Peyer's patch (tissue), 4 donors: ENCODE results near the gene VWDE. TPM values are rescaled to one million over a fixed set of nuclear protein-coding genes. Genes with fewer than 3 reads are reported as not detected.

ENCODE experiments used
- DNase-seq, 3 donors: peaks; one replicate each; pipeline ENCODE4 v3.0.0-alpha.2; 2017 to 2019
- H3K27ac ChIP-seq, 4 donors: fragments of 200-600 bp; sonication (generic); one replicate each; pipeline ENCODE4 v1.5.1; 2016 to 2019
- H3K27me3 ChIP-seq, 2 donors: fragments of 200-600 bp; sonication (generic); one replicate each; pipeline ENCODE4 v1.5.1; 2019
- H3K36me3 ChIP-seq, 3 donors: fragments of 200-600 bp; sonication (generic); one replicate each; pipeline ENCODE4 v1.5.1; 2016 to 2019
- H3K4me1 ChIP-seq, 4 donors: fragments of 200-600 bp; sonication (generic); one replicate each; pipeline ENCODE4 v1.5.1; 2016 to 2019
- H3K4me3 ChIP-seq, 4 donors: fragments of 200-600 bp; sonication (generic); 1 replicate in 3 of 4; 2 replicates in 1 of 4; pipeline ENCODE4 v1.5.1; 2016 to 2019; ENCODE audit warnings: mild to moderate bottlenecking in 1 of 4
- H3K9me3 ChIP-seq, 4 donors: fragments of 200-600 bp; sonication (generic); one replicate each; pipeline ENCODE4 v1.5.1; 2016 to 2019; ENCODE audit warnings: mild to moderate bottlenecking in 1 of 4
- POLR2A ChIP-seq, 2 donors: fragments of 450-650 bp; IDR thresholded peaks; one replicate each; pipeline ENCODE4 v1.5.1; 2017; ENCODE audit warnings: antibody characterized with exemption in 2 of 2, mild to moderate bottlenecking in 2 of 2, moderate library complexity in 2 of 2
- total RNA-seq, 4 donors: library from RNA; depleted of rRNA; stranded (reverse); fragments of >200 nt; gene quantifications; one replicate each; pipeline ENCODE4 v1.1.0, GENCODE V29; 2016
- TF ChIP-seq, protein P1 (sequence below), 6 experiments: fragments of 450-650 bp in 4 of 6; fragments of 200-600 bp in 2 of 6; sonication (generic) in 1 of 6; IDR thresholded peaks; one replicate each; pipeline ENCODE4 v1.5.1; 2017 to 2019; ENCODE audit warnings: antibody characterized with exemption in 6 of 6, mild to moderate bottlenecking in 3 of 6, moderate library complexity in 1 of 6

VWDE gene
- total RNA-seq, 4 donors from 2014 or later = 1.3 to 14.9 (median 4.1) TPM

DNA sequence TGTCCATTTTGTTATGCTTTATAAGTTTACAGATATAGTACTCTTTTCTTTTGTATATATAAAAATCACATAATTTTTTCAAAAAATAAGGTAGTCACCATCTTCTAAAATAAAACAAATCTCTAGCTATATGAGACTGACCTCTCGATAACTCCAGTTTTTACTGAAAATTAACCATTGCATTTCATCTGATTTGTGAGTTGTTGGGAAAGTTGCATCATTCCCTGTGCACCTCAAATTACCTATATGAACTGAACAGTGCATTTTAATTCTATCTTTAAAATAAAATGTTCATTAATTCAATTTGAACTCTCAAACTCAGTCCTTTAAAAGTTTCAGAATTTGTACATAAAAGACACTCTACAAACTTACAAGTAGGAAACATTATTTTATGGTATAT lies 86.0 kb downstream of the VWDE start:
- TF ChIP-seq, protein P1, sequence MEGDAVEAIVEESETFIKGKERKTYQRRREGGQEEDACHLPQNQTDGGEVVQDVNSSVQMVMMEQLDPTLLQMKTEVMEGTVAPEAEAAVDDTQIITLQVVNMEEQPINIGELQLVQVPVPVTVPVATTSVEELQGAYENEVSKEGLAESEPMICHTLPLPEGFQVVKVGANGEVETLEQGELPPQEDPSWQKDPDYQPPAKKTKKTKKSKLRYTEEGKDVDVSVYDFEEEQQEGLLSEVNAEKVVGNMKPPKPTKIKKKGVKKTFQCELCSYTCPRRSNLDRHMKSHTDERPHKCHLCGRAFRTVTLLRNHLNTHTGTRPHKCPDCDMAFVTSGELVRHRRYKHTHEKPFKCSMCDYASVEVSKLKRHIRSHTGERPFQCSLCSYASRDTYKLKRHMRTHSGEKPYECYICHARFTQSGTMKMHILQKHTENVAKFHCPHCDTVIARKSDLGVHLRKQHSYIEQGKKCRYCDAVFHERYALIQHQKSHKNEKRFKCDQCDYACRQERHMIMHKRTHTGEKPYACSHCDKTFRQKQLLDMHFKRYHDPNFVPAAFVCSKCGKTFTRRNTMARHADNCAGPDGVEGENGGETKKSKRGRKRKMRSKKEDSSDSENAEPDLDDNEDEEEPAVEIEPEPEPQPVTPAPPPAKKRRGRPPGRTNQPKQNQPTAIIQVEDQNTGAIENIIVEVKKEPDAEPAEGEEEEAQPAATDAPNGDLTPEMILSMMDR (IDR thresholded peaks at IDR 0.05) = no peak
- TF ChIP-seq POLR2A (IDR thresholded peaks at IDR 0.05) = no peak
- Histone ChIP-seq H3K4me1 (no peaks in the 10 kb centered on the region), H3K27ac (no peak overlapping the region), H3K9me3 (no peaks in the 10 kb centered on the region), H3K4me3 (no peak overlapping the region), H3K36me3 (no peaks in the 10 kb centered on the region), H3K27me3 (no peaks in the 10 kb centered on the region)
- no peak for DNase-seq

DNA sequence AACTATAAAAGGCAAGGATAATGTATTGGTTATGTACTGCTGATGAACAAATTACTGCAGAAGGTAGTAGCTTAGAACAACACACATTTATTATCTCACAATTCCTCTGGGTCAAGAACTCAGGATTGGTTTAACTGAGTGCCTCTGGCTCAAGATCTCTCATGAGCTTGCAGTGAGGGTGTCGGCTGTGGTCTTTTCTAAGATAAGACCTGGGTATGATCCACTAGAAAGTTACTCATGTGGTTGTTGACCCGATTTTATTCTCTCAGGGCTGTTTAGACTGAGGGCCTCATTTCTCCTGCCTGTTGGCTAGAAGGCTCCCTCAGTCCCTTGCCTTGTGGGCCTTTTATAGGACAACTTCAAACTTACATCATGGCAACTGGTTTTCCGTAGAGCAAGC lies 86.7 kb downstream of the VWDE start:
- Histone ChIP-seq H3K27ac (no peak overlapping the region), H3K4me1 (no peaks in the 10 kb centered on the region), H3K4me3 (no peak overlapping the region), H3K27me3 (no peaks in the 10 kb centered on the region), H3K36me3 (no peaks in the 10 kb centered on the region), H3K9me3 (no peaks in the 10 kb centered on the region)
- TF ChIP-seq POLR2A (IDR thresholded peaks at IDR 0.05) = no peak
- TF ChIP-seq, protein P1 (IDR thresholded peaks at IDR 0.05) = no peak
- no peak for DNase-seq

DNA sequence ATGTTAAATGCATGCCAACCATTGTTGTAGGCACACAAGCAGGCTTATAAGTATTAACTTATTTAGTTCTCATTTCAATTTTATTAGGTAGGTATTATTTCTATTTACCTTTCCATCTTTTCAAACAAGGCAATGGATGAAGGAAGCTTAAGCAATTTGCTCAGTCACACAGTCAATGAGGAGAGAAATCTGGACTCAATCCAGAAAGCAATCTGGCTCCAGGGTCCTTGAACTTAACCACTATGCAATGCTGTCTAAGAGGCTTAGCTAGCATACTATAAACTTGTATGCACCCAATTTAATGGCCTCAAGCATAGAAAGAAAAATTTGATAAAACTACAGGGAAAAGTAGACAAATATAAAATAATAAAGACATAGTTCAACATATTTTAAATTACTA lies 88.6 kb downstream of the VWDE start:
- Histone ChIP-seq H3K27me3 (no peaks in the 10 kb centered on the region), H3K27ac (no peak overlapping the region), H3K4me1 (no peaks in the 10 kb centered on the region), H3K36me3 (no peaks in the 10 kb centered on the region), H3K9me3 (no peaks in the 10 kb centered on the region), H3K4me3 (no peak overlapping the region)
- no peak for DNase-seq
- TF ChIP-seq, protein P1 (IDR thresholded peaks at IDR 0.05) = no peak
- TF ChIP-seq POLR2A (IDR thresholded peaks at IDR 0.05) = no peak

DNA sequence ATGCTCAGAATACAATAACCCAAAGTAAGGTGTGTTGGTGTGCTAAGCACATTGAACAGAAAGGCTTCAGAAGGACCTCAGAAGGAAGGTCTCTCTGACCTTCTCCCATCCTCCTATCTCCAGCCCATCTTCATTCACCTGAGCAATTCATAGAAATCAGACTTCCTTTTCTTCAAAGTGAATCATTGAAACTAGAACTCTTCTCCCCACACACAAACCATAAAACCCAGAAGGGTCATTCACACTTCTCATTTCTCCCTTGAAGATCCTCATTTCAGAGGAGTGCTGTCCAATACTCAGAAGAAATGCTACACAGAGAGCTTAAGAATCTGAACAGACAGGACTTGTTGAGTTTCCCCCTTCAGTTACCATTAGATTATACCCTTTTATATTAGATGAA lies 89.5 kb downstream of the VWDE start:
- Histone ChIP-seq H3K9me3 (no peaks in the 10 kb centered on the region), H3K4me3 (no peak overlapping the region), H3K27me3 (no peaks in the 10 kb centered on the region), H3K27ac (no peak overlapping the region), H3K4me1 (no peaks in the 10 kb centered on the region), H3K36me3 (no peaks in the 10 kb centered on the region)
- TF ChIP-seq, protein P1 (IDR thresholded peaks at IDR 0.05) = no peak
- no peak for TF ChIP-seq POLR2A (IDR thresholded peaks at IDR 0.05)
- DNase-seq = no peak

DNA sequence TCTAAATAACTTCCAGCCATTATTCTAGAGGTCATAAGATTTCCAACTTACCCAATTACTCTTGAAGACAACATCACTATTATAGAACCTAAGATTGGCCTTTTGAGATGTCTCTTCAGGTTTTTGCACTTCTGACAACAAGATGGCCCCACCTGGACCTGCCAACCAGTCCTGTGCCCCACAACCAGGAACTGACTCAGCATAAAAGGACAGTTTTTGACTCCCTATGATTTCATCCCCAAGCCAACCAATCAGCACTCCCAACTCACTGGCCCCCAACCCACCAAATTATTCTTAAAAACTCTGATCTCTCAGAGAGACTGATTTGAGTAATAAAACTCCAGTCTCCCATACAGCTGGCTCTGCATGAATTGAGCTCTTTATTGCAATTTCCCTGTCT lies 98.2 kb downstream of the VWDE start:
- Histone ChIP-seq H3K4me3 (no peak overlapping the region), H3K36me3 (no peaks in the 10 kb centered on the region), H3K9me3 (no peaks in the 10 kb centered on the region), H3K4me1 (no peaks in the 10 kb centered on the region), H3K27me3 (no peaks in the 10 kb centered on the region), H3K27ac (no peak overlapping the region)
- no peak for DNase-seq
- no peak for TF ChIP-seq POLR2A (IDR thresholded peaks at IDR 0.05)
- TF ChIP-seq, protein P1 (IDR thresholded peaks at IDR 0.05) = no peak

DNA sequence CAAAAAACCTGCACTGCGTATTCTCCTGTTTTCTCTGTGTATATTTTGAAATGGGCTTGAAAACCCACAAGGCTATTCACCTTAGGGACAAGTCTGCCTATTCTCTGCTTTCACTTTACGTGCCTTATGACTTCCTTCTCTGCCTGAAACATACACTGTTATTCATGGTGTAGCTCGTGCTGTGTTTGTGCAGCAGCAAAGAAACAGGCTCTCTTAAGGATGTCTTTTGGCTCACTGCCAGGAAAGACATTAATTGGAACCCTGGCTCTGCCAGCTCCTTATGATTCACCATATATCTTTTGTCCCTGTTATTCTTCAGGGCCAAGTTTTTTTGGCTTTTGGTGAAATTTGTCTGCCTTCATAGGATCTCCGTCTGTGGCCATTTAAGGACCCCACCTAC lies 100.2 kb downstream of the VWDE start:
- Histone ChIP-seq H3K27ac (no peak overlapping the region), H3K4me3 (no peak overlapping the region), H3K36me3 (no peaks in the 10 kb centered on the region), H3K4me1 (no peaks in the 10 kb centered on the region), H3K27me3 (no peaks in the 10 kb centered on the region), H3K9me3 (no peaks in the 10 kb centered on the region)
- no peak for TF ChIP-seq POLR2A (IDR thresholded peaks at IDR 0.05)
- TF ChIP-seq, protein P1 (IDR thresholded peaks at IDR 0.05) = no peak
- DNase-seq = no peak
